ENCODE results near the gene CRLF2. TPM values are rescaled to one million over a fixed set of nuclear protein-coding genes. Genes with fewer than 3 reads are reported as not detected.
A peak's percentile ranks its signal among the peaks of the same experiment; 100 is the strongest.

Gene CRLF2
- total and polyA plus RNA-seq, 10 of the 15 experiments (the other 5 are each of a cell fraction or from before 2014, with no cell fraction given): 2.7 to 7.2 (median 4.5) TPM

- TF ChIP-seq ATF7 (IDR thresholded peaks at IDR 0.05; ENCODE audit: low read depth): peak; percentile 32; the same call in 1 of the 2 replicates
- TF ChIP-seq, protein P1, sequence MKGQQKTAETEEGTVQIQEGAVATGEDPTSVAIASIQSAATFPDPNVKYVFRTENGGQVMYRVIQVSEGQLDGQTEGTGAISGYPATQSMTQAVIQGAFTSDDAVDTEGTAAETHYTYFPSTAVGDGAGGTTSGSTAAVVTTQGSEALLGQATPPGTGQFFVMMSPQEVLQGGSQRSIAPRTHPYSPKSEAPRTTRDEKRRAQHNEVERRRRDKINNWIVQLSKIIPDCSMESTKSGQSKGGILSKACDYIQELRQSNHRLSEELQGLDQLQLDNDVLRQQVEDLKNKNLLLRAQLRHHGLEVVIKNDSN (IDR thresholded peaks at IDR 0.05; ENCODE audit: borderline replicate concordance, extremely low read length, insufficient read depth, low read depth, low read length): no peak
- no peak for TF ChIP-seq SREBF1 (IDR thresholded peaks at IDR 0.05; ENCODE audit: low read length)
- no peak for TF ChIP-seq RB1 (IDR thresholded peaks at IDR 0.05; ENCODE audit: borderline replicate concordance)
- peak; percentile 32; the same call in 1 of the 2 replicates for TF ChIP-seq E2F4 (IDR thresholded peaks at IDR 0.05; ENCODE audit: low read depth, low read length)
- TF ChIP-seq NKRF (conservative IDR thresholded peaks at IDR 0.05): no peak
- no peak for TF ChIP-seq NR2C1 (IDR thresholded peaks at IDR 0.05)
- TF ChIP-seq SKIL (IDR thresholded peaks at IDR 0.05; ENCODE audit: low read depth, poor library complexity, severe bottlenecking): peak; percentile 68
- no peak for TF ChIP-seq TARDBP (IDR thresholded peaks at IDR 0.05; ENCODE audit: borderline replicate concordance)
- TF ChIP-seq, protein P2, sequence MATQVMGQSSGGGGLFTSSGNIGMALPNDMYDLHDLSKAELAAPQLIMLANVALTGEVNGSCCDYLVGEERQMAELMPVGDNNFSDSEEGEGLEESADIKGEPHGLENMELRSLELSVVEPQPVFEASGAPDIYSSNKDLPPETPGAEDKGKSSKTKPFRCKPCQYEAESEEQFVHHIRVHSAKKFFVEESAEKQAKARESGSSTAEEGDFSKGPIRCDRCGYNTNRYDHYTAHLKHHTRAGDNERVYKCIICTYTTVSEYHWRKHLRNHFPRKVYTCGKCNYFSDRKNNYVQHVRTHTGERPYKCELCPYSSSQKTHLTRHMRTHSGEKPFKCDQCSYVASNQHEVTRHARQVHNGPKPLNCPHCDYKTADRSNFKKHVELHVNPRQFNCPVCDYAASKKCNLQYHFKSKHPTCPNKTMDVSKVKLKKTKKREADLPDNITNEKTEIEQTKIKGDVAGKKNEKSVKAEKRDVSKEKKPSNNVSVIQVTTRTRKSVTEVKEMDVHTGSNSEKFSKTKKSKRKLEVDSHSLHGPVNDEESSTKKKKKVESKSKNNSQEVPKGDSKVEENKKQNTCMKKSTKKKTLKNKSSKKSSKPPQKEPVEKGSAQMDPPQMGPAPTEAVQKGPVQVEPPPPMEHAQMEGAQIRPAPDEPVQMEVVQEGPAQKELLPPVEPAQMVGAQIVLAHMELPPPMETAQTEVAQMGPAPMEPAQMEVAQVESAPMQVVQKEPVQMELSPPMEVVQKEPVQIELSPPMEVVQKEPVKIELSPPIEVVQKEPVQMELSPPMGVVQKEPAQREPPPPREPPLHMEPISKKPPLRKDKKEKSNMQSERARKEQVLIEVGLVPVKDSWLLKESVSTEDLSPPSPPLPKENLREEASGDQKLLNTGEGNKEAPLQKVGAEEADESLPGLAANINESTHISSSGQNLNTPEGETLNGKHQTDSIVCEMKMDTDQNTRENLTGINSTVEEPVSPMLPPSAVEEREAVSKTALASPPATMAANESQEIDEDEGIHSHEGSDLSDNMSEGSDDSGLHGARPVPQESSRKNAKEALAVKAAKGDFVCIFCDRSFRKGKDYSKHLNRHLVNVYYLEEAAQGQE (IDR thresholded peaks at IDR 0.05; ENCODE audit: low read depth, low read length): no peak
- TF ChIP-seq, protein P3, sequence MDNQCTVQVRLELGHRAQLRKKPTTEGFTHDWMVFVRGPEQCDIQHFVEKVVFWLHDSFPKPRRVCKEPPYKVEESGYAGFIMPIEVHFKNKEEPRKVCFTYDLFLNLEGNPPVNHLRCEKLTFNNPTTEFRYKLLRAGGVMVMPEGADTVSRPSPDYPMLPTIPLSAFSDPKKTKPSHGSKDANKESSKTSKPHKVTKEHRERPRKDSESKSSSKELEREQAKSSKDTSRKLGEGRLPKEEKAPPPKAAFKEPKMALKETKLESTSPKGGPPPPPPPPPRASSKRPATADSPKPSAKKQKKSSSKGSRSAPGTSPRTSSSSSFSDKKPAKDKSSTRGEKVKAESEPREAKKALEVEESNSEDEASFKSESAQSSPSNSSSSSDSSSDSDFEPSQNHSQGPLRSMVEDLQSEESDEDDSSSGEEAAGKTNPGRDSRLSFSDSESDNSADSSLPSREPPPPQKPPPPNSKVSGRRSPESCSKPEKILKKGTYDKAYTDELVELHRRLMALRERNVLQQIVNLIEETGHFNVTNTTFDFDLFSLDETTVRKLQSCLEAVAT (IDR thresholded peaks at IDR 0.05): no peak
- no peak for TF ChIP-seq MXI1 (IDR thresholded peaks at IDR 0.05; ENCODE audit: low read depth, low read length)
- TF ChIP-seq CHD1 (IDR thresholded peaks at IDR 0.05; ENCODE audit: low read depth, low read length): no peak
- no peak for TF ChIP-seq STAT1 (conservative IDR thresholded peaks at IDR 0.05)
Measured at GRCh38 chrX:1205681-1206611, 6.5 kb downstream of the CRLF2 start (continued).

Data from GM12878 (cell line).